ENCODE results near the gene NOC2L. TPM values are rescaled to one million over a fixed set of nuclear protein-coding genes. Genes with fewer than 3 reads are reported as not detected.

Gene NOC2L
- total RNA-seq, 1 donor from 2014 or later, result 90.3 TPM

- H3K9me3 Mint-ChIP-seq (ENCODE audit: unreplicated experiment), result peaks cover 17% of the 10 kb centered on the region
- TF ChIP-seq CTCF (IDR thresholded peaks at IDR 0.05; ENCODE audit: partially characterized antibody, unreplicated experiment), result no peak
- H3K4me1 Mint-ChIP-seq (ENCODE audit: low read depth, unreplicated experiment), result peaks cover 14% of the 10 kb centered on the region
- no peak overlapping the region for H3K27ac Mint-ChIP-seq (ENCODE audit: unreplicated experiment)
- H3K36me3 Mint-ChIP-seq (ENCODE audit: unreplicated experiment), result peaks cover 6% of the 10 kb centered on the region
- H3K4me3 Mint-ChIP-seq (ENCODE audit: unreplicated experiment), result no peak overlapping the region
- peaks cover 25% of the 10 kb centered on the region for H3K27me3 Mint-ChIP-seq (ENCODE audit: unreplicated experiment)
- DNase-seq, result peak; percentile 15
These were observed 39.0 kb downstream of the NOC2L start for GRCh38 chr1:920010-920409.

- peak; percentile 56 for DNase-seq
- H3K27me3 Mint-ChIP-seq (ENCODE audit: unreplicated experiment), result peaks cover 25% of the 10 kb centered on the region
- TF ChIP-seq CTCF (IDR thresholded peaks at IDR 0.05; ENCODE audit: partially characterized antibody, unreplicated experiment), result peak; percentile 18
- no peak overlapping the region for H3K27ac Mint-ChIP-seq (ENCODE audit: unreplicated experiment)
- no peak overlapping the region for H3K4me3 Mint-ChIP-seq (ENCODE audit: unreplicated experiment)
- peaks cover 17% of the 10 kb centered on the region for H3K9me3 Mint-ChIP-seq (ENCODE audit: unreplicated experiment)
- peaks cover 14% of the 10 kb centered on the region for H3K4me1 Mint-ChIP-seq (ENCODE audit: low read depth, unreplicated experiment)
- H3K36me3 Mint-ChIP-seq (ENCODE audit: unreplicated experiment), result peaks cover 7% of the 10 kb centered on the region
These were observed 39.7 kb downstream of the NOC2L start for GRCh38 chr1:919271-919872.

DNA sequence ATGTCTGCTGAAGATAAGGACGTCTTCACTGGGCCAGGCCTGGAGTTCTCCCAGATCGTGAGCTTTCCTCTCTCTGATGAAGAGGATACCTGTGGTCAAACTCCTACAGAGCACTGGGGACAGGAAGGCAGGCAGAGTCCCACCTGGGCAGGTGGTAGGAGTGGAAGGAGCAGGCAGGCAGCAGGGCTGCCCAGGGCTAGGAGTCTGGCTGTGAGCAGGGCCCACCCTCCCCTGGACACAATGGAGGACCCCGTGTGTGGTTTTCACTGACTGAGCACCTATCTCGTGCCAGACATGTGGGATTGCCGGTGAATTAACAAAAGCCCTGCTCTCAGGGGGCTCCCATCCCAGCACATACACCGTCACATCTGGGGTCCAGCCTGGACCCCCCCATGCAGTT is 40.2 kb downstream of the NOC2L start:
- Mint-ChIP-seq H3K9me3 (ENCODE audit: unreplicated experiment) (peaks cover 17% of the 10 kb centered on the region), H3K27ac (ENCODE audit: unreplicated experiment) (no peak overlapping the region), H3K4me1 (ENCODE audit: low read depth, unreplicated experiment) (peaks cover 14% of the 10 kb centered on the region), H3K4me3 (ENCODE audit: unreplicated experiment) (no peak overlapping the region), H3K36me3 (ENCODE audit: unreplicated experiment) (peaks cover 7% of the 10 kb centered on the region), H3K27me3 (ENCODE audit: unreplicated experiment) (peaks cover 25% of the 10 kb centered on the region)
- peak; percentile 12 for DNase-seq
- no peak for TF ChIP-seq CTCF (IDR thresholded peaks at IDR 0.05; ENCODE audit: partially characterized antibody, unreplicated experiment)

- DNase-seq, result peak; percentile 11
- peaks cover 14% of the 10 kb centered on the region for H3K4me1 Mint-ChIP-seq (ENCODE audit: low read depth, unreplicated experiment)
- H3K27me3 Mint-ChIP-seq (ENCODE audit: unreplicated experiment), result peaks cover 25% of the 10 kb centered on the region
- H3K27ac Mint-ChIP-seq (ENCODE audit: unreplicated experiment), result no peak overlapping the region
- H3K4me3 Mint-ChIP-seq (ENCODE audit: unreplicated experiment), result no peak overlapping the region
- H3K9me3 Mint-ChIP-seq (ENCODE audit: unreplicated experiment), result peaks cover 17% of the 10 kb centered on the region
- peaks cover 7% of the 10 kb centered on the region for H3K36me3 Mint-ChIP-seq (ENCODE audit: unreplicated experiment)
- no peak for TF ChIP-seq CTCF (IDR thresholded peaks at IDR 0.05; ENCODE audit: partially characterized antibody, unreplicated experiment)
These were observed 40.7 kb downstream of the NOC2L start for GRCh38 chr1:918353-918752.

DNA sequence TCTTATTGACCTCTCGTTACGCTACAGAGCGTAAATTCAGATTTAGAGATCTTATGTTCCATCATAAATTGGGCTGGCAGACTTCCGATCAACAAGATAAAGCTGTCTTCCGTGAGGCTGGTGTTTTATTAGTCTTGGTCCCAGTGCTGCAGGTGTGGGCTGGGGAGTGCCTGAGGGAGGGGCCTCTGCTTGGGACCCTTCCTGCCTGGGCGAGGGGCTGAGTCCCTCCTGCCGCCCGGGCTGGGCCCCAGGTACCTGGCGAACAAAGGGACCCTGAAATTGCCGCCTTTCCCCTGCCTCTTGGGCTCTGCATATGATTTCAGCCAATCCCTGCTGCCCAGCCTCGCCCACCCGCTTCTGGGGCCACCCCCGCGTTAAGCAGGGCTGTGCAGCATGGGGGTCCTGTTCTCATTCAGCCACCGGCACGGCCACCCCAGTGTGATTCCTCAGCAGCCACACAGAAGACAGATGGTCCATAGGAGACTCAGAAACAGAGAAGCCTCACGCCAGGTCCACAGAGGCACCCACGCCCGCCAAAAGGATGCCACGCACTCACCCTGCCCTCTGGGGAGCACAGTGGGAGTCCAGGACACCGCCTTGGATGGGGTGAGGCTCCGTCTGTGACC is 41.5 kb downstream of the NOC2L start:
- peak; percentile 13 for DNase-seq
- peaks cover 17% of the 10 kb centered on the region for H3K9me3 Mint-ChIP-seq (ENCODE audit: unreplicated experiment)
- H3K27ac Mint-ChIP-seq (ENCODE audit: unreplicated experiment), result no peak overlapping the region
- peaks cover 7% of the 10 kb centered on the region for H3K36me3 Mint-ChIP-seq (ENCODE audit: unreplicated experiment)
- TF ChIP-seq CTCF (IDR thresholded peaks at IDR 0.05; ENCODE audit: partially characterized antibody, unreplicated experiment), result no peak
- peaks cover 20% of the 10 kb centered on the region for H3K27me3 Mint-ChIP-seq (ENCODE audit: unreplicated experiment)
- no peak overlapping the region for H3K4me3 Mint-ChIP-seq (ENCODE audit: unreplicated experiment)
- peaks cover 14% of the 10 kb centered on the region for H3K4me1 Mint-ChIP-seq (ENCODE audit: low read depth, unreplicated experiment)
